ENCODE results near the gene CCDC40.

DNA sequence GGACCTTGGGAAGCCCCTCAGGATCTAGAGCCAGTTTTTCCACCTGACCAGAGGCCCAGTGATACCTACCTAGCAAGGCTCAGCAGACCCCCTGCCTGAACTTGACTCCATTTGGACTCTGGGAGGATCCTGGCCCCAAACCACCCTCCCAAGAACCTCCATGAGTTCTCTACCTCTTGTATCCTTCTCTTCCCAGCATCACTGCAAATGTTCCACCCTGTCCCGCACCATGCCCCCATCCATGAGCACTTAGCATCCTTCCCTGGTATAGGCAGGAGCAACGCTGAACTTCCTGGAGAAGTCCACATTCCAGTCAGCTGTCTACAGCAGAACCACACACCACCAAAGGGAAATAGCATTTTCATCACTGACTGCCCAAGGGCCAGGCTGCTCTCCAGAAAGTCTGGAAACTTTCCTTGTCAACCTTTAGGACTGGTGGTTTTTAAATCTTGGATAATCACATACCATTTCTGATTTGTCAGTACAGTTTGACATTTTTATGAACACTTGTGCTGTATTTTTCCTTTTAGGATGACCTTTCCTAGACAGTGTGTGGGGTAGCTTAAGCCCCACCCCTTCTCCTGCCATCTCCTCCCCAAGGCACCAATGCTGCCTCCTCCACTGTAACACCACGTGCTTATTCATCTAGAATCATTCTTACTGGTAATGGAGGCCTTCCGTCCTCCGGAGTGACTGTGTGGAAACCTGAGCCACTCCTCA, 96.6 kb downstream of the CCDC40 start:
- no peak for TF ChIP-seq CTCF (IDR thresholded peaks at IDR 0.05)
- TF ChIP-seq ATF2 (CRISPR knock-in tag; IDR thresholded peaks at IDR 0.05; ENCODE audit: borderline replicate concordance, low read depth), result no peak
- TF ChIP-seq NFE2L1 (CRISPR knock-in tag; IDR thresholded peaks at IDR 0.05), result no peak
- TF ChIP-seq CREB1 (CRISPR knock-in tag; IDR thresholded peaks at IDR 0.05), result no peak
- no peak for TF ChIP-seq SP1 (CRISPR knock-in tag; conservative IDR thresholded peaks at IDR 0.05)
- no peak for TF ChIP-seq HMGXB4 (CRISPR knock-in tag; IDR thresholded peaks at IDR 0.05)
- no peak for TF ChIP-seq GTF2I (CRISPR knock-in tag; conservative IDR thresholded peaks at IDR 0.05)
- TF ChIP-seq ZBTB21 (CRISPR knock-in tag; IDR thresholded peaks at IDR 0.05; ENCODE audit: borderline replicate concordance), result no peak
- no peak for TF ChIP-seq NR2C2 (CRISPR knock-in tag; IDR thresholded peaks at IDR 0.05)
- no peak for TF ChIP-seq NFYB (CRISPR knock-in tag; conservative IDR thresholded peaks at IDR 0.05; ENCODE audit: low read depth)

Measured in WTC11 (cell line).